Neuronal stem cell (in vitro differentiated cells): ENCODE data around the gene FCRLB.

ENCODE experiments used
- DNase-seq: peaks from one replicate; pipeline ENCODE4 v3.0.0-alpha.2; 2013; ENCODE audit warnings: low spot score
- H2AFZ ChIP-seq: one replicate; pipeline ENCODE4 v1.6.1; 2013; ENCODE audit warnings: mild to moderate bottlenecking, low read length, inconsistent platforms
- H2AK5ac ChIP-seq: 2 replicates; pipeline ENCODE4 v1.6.1; 2013; ENCODE audit warnings: low read depth, mild to moderate bottlenecking, inconsistent platforms, low read length, moderate library complexity, mixed read lengths
- H2BK120ac ChIP-seq: 2 replicates; pipeline ENCODE4 v1.6.1; 2013; ENCODE audit warnings: low read depth, mild to moderate bottlenecking, inconsistent platforms, low read length, moderate library complexity, mixed read lengths
- H2BK12ac ChIP-seq: one replicate; pipeline ENCODE4 v1.6.1; 2013; ENCODE audit warnings: low read length, inconsistent platforms
- H2BK15ac ChIP-seq: 2 replicates; pipeline ENCODE4 v1.6.1; 2013; ENCODE audit warnings: mild to moderate bottlenecking, low read length, inconsistent platforms, mixed read lengths
- H2BK5ac ChIP-seq: one replicate; pipeline ENCODE4 v1.6.1; 2013; ENCODE audit warnings: inconsistent platforms, mild to moderate bottlenecking, low read length, moderate library complexity
- H3K14ac ChIP-seq: one replicate; pipeline ENCODE4 v1.6.1; 2013; ENCODE audit warnings: low read length, inconsistent platforms
- H3K18ac ChIP-seq: 2 replicates; pipeline ENCODE4 v1.6.1; 2013; ENCODE audit warnings: low read length, inconsistent platforms
- H3K23ac ChIP-seq: 2 replicates; pipeline ENCODE4 v1.6.1; 2013; ENCODE audit warnings: low read depth, mild to moderate bottlenecking, mixed read lengths, low read length, inconsistent platforms; ENCODE audit not compliant: poor library complexity
- H3K27ac ChIP-seq: replicated peaks from 3 replicates; pipeline ENCODE4 v1.5.1; 2013; ENCODE audit warnings: low read length, inconsistent platforms
- H3K27me3 ChIP-seq, 3 experiments: 2 replicates each; pipeline ENCODE4 v1.6.1; 2013; ENCODE audit warnings: low read length in 3 of 3, mild to moderate bottlenecking in 2 of 3, inconsistent platforms in 1 of 3, low read depth in 1 of 3, mixed read lengths in 1 of 3, moderate library complexity in 1 of 3; ENCODE audit not compliant: control insufficient read depth in 3 of 3, insufficient read depth in 3 of 3
- H3K36me3 ChIP-seq, 2 donors: replicated peaks in 1 of 2; 2 replicates each; pipeline ENCODE4 v1.6.1; 2013; ENCODE audit warnings: low read length in 2 of 2; ENCODE audit not compliant: control insufficient read depth in 2 of 2, insufficient read depth in 2 of 2
- H3K4ac ChIP-seq: 2 replicates; pipeline ENCODE4 v1.6.1; 2013; ENCODE audit warnings: inconsistent platforms, mild to moderate bottlenecking, low read length, moderate library complexity
- H3K4me1 ChIP-seq, 2 donors: 1 replicate in 1 of 2; 2 replicates in 1 of 2; pipeline ENCODE4 v1.6.1; 2013; ENCODE audit warnings: low read length in 2 of 2, low read depth in 1 of 2; ENCODE audit not compliant: control insufficient read depth in 2 of 2, insufficient read depth in 1 of 2
- H3K4me2 ChIP-seq: one replicate; pipeline ENCODE4 v1.6.1; 2013; ENCODE audit warnings: mild to moderate bottlenecking, low read length, inconsistent platforms; ENCODE audit not compliant: insufficient read depth, poor library complexity, severe bottlenecking
- H3K4me3 ChIP-seq, 2 donors: 2 replicates each; pipeline ENCODE4 v1.5.1; 2013; ENCODE audit warnings: low read length in 2 of 2, mild to moderate bottlenecking in 2 of 2, inconsistent platforms in 1 of 2, moderate library complexity in 1 of 2
- H3K79me1 ChIP-seq: one replicate; pipeline ENCODE4 v1.6.1; 2013; ENCODE audit warnings: low read depth, mild to moderate bottlenecking, inconsistent platforms, low read length, moderate library complexity
- H3K9ac ChIP-seq: one replicate; pipeline ENCODE4 v1.6.1; 2013; ENCODE audit warnings: mild to moderate bottlenecking, low read depth, low read length, inconsistent platforms; ENCODE audit not compliant: poor library complexity
- H3K9me3 ChIP-seq, 2 donors: replicated peaks in 1 of 2; 2 replicates each; pipeline versions ENCODE3 to v1.6.1; 2013; ENCODE audit warnings: low read length in 2 of 2, mild to moderate bottlenecking in 2 of 2, inconsistent platforms in 1 of 2, low read depth in 1 of 2, mixed read lengths in 1 of 2, moderate library complexity in 1 of 2; ENCODE audit not compliant: control insufficient read depth in 2 of 2, insufficient read depth in 1 of 2
- H4K8ac ChIP-seq: one replicate; pipeline ENCODE4 v1.6.1; 2013; ENCODE audit warnings: low read depth, mild to moderate bottlenecking, inconsistent platforms, low read length, moderate library complexity
- H4K91ac ChIP-seq: one replicate; pipeline ENCODE4 v1.6.1; 2013; ENCODE audit warnings: low read length, low read depth, mild to moderate bottlenecking, inconsistent platforms; ENCODE audit not compliant: poor library complexity
- WGBS, 2 donors: extraction: QIAGEN DNeasy Blood & Tissue Kit; methylation state at CpG; one replicate each; pipeline ENCODE4 v1.1.7; 2013; ENCODE audit warnings: missing lambda C conversion rate in 2 of 2, mixed read lengths in 1 of 2; ENCODE audit not compliant: insufficient read length in 2 of 2, insufficient replicate concordance in 1 of 2; ENCODE audit errors: extremely low coverage in 2 of 2; 5-methylcytosine and 5-hydroxymethylcytosine counted together

The FCRLB gene

GRCh38 chr1:161771161-161771560, 49.8 kb downstream of the FCRLB start:
- H3K79me1 ChIP-seq: no peaks in the 10 kb centered on the region
- H2BK5ac ChIP-seq: no peak overlapping the region
- no peaks in the 10 kb centered on the region for H3K36me3 ChIP-seq
- no peaks in the 10 kb centered on the region for H3K9me3 ChIP-seq
- no peak overlapping the region for H2AFZ ChIP-seq
- no peak overlapping the region for H4K91ac ChIP-seq
- H3K27ac ChIP-seq: no peak overlapping the region
- no peak overlapping the region for H3K23ac ChIP-seq
- no CpG with 5 or more reads among the region's 5 CpGs for WGBS, 2 donors
- H4K8ac ChIP-seq: no peak overlapping the region
- H3K27me3 ChIP-seq: no peaks in the 10 kb centered on the region
- H2BK15ac ChIP-seq: no peak overlapping the region
- H2AK5ac ChIP-seq: no peak overlapping the region
- no peak overlapping the region for H2BK12ac ChIP-seq
- no peak overlapping the region for H3K9ac ChIP-seq
- DNase-seq: no peak
- no peaks in the 10 kb centered on the region for H3K4me1 ChIP-seq
- no peak overlapping the region for H3K14ac ChIP-seq
- no peak overlapping the region for H3K4ac ChIP-seq
- H3K4me2 ChIP-seq: no peak overlapping the region
- H3K18ac ChIP-seq: no peak overlapping the region
- H3K4me3 ChIP-seq: no peak overlapping the region
- no peak overlapping the region for H2BK120ac ChIP-seq

- Histone ChIP-seq H3K23ac (no peak overlapping the region), H2BK5ac (no peak overlapping the region), H3K4me1 (no peaks in the 10 kb centered on the region), H2AFZ (no peak overlapping the region), H3K9me3 (no peaks in the 10 kb centered on the region), H3K14ac (no peak overlapping the region), H3K4me3 (no peak overlapping the region), H2BK15ac (no peak overlapping the region), H2BK12ac (no peak overlapping the region), H2AK5ac (no peak overlapping the region), H3K36me3 (no peaks in the 10 kb centered on the region), H3K9ac (no peak overlapping the region), H3K4ac (no peak overlapping the region), H3K18ac (no peak overlapping the region), H2BK120ac (no peak overlapping the region), H3K27me3 (no peaks in the 10 kb centered on the region), H4K8ac (no peak overlapping the region), H3K27ac (no peak overlapping the region), H3K4me2 (no peak overlapping the region), H3K79me1 (no peaks in the 10 kb centered on the region), H4K91ac (no peak overlapping the region)
- no CpG with 5 or more reads among the region's 2 CpGs for WGBS, 2 donors
- DNase-seq: no peak
These were observed 50.6 kb downstream of the FCRLB start for GRCh38 chr1:161771973-161772372.

GRCh38 chr1:161772397-161772796, 51.1 kb downstream of the FCRLB start:
- Histone ChIP-seq H2BK5ac (no peak overlapping the region), H3K4ac (no peak overlapping the region), H4K91ac (no peak overlapping the region), H3K36me3 (no peaks in the 10 kb centered on the region), H3K4me2 (no peak overlapping the region), H2BK12ac (no peak overlapping the region), H3K4me1 (no peaks in the 10 kb centered on the region), H3K79me1 (no peaks in the 10 kb centered on the region), H2BK120ac (no peak overlapping the region), H2AK5ac (no peak overlapping the region), H3K9ac (no peak overlapping the region), H3K4me3 (no peak overlapping the region), H3K27ac (no peak overlapping the region), H3K18ac (no peak overlapping the region), H2AFZ (no peak overlapping the region), H3K14ac (no peak overlapping the region), H3K23ac (no peak overlapping the region), H3K9me3 (no peaks in the 10 kb centered on the region), H4K8ac (no peak overlapping the region), H3K27me3 (no peaks in the 10 kb centered on the region), H2BK15ac (no peak overlapping the region)
- DNase-seq: no peak

- no peak for DNase-seq
- no peak overlapping the region for H3K4me3 ChIP-seq
- 100% methylated on average over 1 of the region's 4 CpGs; no CpG with 5 or more reads in 1 of the 2 donors for WGBS, 2 donors
- no peak overlapping the region for H2BK5ac ChIP-seq
- H3K27me3 ChIP-seq: no peaks in the 10 kb centered on the region
- H2BK15ac ChIP-seq: no peak overlapping the region
- no peaks in the 10 kb centered on the region for H3K9me3 ChIP-seq
- H2BK120ac ChIP-seq: no peak overlapping the region
- no peak overlapping the region for H3K14ac ChIP-seq
- no peak overlapping the region for H3K27ac ChIP-seq
- no peaks in the 10 kb centered on the region for H3K36me3 ChIP-seq
- H2BK12ac ChIP-seq: no peak overlapping the region
- no peak overlapping the region for H3K9ac ChIP-seq
- no peaks in the 10 kb centered on the region for H3K4me1 ChIP-seq
- H3K79me1 ChIP-seq: no peaks in the 10 kb centered on the region
- no peak overlapping the region for H3K18ac ChIP-seq
- no peak overlapping the region for H3K4ac ChIP-seq
- H3K23ac ChIP-seq: no peak overlapping the region
- H4K91ac ChIP-seq: no peak overlapping the region
- H2AK5ac ChIP-seq: no peak overlapping the region
- H4K8ac ChIP-seq: no peak overlapping the region
- H2AFZ ChIP-seq: no peak overlapping the region
- no peak overlapping the region for H3K4me2 ChIP-seq
These were observed 52.4 kb downstream of the FCRLB start for GRCh38 chr1:161773791-161774190.
